A375 (cell line): Measurements from ENCODE around the gene PRKAA2. TPM values are rescaled to one million over a fixed set of nuclear protein-coding genes. Genes with fewer than 3 reads are reported as not detected.

Experiments used
- small RNA-seq: library from RNA; depleted of rRNA; stranded (forward); fragments of <200 nt; gene quantifications from one replicate; pipeline ENCODE3, GENCODE V24; 2014
- total RNA-seq: library from RNA; depleted of rRNA; stranded (reverse); fragments of >200 nt; shearing (Covaris generic); gene quantifications from 2 replicates; pipeline ENCODE4 v1.2.3, GENCODE V29; 2014; rRNA removed

Gene PRKAA2
- 1.6 and 2.0 TPM in 2 replicates for total RNA-seq

DNA sequence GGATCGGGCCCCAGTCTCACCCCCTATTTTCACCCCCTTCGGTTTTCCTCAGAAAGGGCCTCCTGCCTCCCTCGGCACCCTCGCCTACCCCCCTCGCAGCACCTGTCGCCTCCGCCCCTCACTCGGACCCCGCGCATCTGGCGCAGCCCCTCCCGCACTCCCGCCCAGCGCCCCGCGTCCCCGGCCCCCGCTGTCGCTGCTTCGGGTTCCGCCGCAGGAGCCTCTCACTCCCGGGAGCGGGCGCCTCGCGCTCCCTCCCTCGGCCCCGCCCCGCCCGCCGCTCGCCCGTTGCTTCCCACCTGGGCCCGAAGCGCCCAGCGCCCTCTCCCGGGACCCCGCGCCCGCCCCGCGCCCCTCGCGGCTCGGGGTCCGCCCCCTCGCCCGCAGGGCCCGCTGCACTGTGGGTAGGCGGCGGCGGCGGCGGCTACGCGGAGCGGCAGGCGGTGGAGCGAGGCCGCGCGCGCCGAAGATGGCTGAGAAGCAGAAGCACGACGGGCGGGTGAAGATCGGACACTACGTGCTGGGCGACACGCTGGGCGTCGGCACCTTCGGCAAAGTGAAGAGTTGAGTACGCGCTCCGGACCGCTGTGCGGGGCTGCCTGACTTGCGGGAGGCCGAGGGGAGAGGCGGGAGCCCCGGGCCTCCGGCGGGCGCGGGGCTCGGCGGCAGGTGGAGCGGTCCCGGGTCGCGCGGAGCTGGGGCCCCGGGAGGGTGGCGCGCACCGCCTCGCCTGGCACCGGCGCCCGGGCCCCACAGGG, at the start of gene PRKAA2:
Gene PRKAA2, plus strand, starts transcription at position 396 of the 758 bp plus-strand sequence. Its CDS starts 74 bp downstream, at position 470.

Small RNA genes within 50 kb of the gene (small RNA-seq; reads per million reads assigned to genes)
- gene AC099789.1, result not detected

Other genes starting within 250 kb of the PRKAA2 start
- 8.4 and 9.6 TPM in 2 replicates for gene PLPP3, start 65.8 kb upstream of the PRKAA2 start, total RNA-seq
- not detected in 2 replicates for gene FYB2, start 174.1 kb downstream of the PRKAA2 start, total RNA-seq
- not detected in 2 replicates for gene C8A, start 209.5 kb downstream of the PRKAA2 start, total RNA-seq